Thyroid gland (tissue), 4 donors: ENCODE data around the gene RRAD. TPM values are rescaled to one million over a fixed set of nuclear protein-coding genes. Genes with fewer than 3 reads are reported as not detected.
A peak's percentile ranks its signal among the peaks of the same experiment; 100 is the strongest.

Experiments
- DNase-seq, 2 donors: peaks; one replicate each; pipeline ENCODE4 v3.0.0-alpha.2; 2019
- H3K27ac ChIP-seq, 3 donors: fragments of 200-600 bp; sonication (generic); 1 replicate in 2 of 3; 2 replicates in 1 of 3; pipeline ENCODE4 v1.5.1; 2016 to 2019; ENCODE audit warnings: mild to moderate bottlenecking in 1 of 3, moderate library complexity in 1 of 3
- H3K27me3 ChIP-seq: fragments of 200-600 bp; sonication (generic); one replicate; pipeline ENCODE4 v1.5.1; 2019
- H3K36me3 ChIP-seq, 2 donors: fragments of 200-600 bp; sonication (generic); one replicate each; pipeline ENCODE4 v1.5.1; 2016 to 2019
- H3K4me1 ChIP-seq, 2 donors: fragments of 200-600 bp; sonication (generic); one replicate each; pipeline ENCODE4 v1.5.1; 2017 to 2019
- H3K4me3 ChIP-seq, 3 donors: fragments of 200-600 bp; sonication (generic); replicated peaks in 1 of 3; 1 replicate in 2 of 3; 2 replicates in 1 of 3; pipeline ENCODE4 v1.5.1; 2016; ENCODE audit warnings: mild to moderate bottlenecking in 1 of 3
- H3K9me3 ChIP-seq: fragments of 200-600 bp; sonication (generic); one replicate; pipeline ENCODE4 v1.5.1; 2017
- POLR2A ChIP-seq, 2 donors: fragments of 450-650 bp; IDR thresholded peaks; one replicate each; pipeline ENCODE4 v1.6.1; 2017; ENCODE audit warnings: antibody characterized with exemption in 2 of 2, mild to moderate bottlenecking in 2 of 2, moderate library complexity in 1 of 2
- WGBS, 2 donors: methylation state at CpG; one replicate each; pipeline ENCODE4 v1.1.5; 2017; 5-methylcytosine and 5-hydroxymethylcytosine counted together
- intact Hi-C: fragments of 100-400 bp; cut with DNase I; formaldehyde crosslinking; loops from one replicate; pipeline ENCODE4 v1.15.1; 2023
- total RNA-seq, 4 donors: library from RNA; depleted of rRNA; stranded (reverse); fragments of >200 nt; gene quantifications; one replicate each; pipeline ENCODE4 v1.2.3, GENCODE V29; 2016
- TF ChIP-seq, protein P1 (sequence below), 6 experiments: fragments of 200-600 bp in 3 of 6; fragments of 450-650 bp in 3 of 6; sonication (generic) in 3 of 6; IDR thresholded peaks; one replicate each; pipeline ENCODE4 v1.5.1; 2016 to 2019; ENCODE audit warnings: antibody characterized with exemption in 6 of 6, mild to moderate bottlenecking in 2 of 6, inconsistent platforms in 1 of 6, moderate library complexity in 1 of 6

Gene RRAD
- total RNA-seq, 4 donors from 2014 or later, result 6.1 to 15.6 (median 10.9) TPM

DNA sequence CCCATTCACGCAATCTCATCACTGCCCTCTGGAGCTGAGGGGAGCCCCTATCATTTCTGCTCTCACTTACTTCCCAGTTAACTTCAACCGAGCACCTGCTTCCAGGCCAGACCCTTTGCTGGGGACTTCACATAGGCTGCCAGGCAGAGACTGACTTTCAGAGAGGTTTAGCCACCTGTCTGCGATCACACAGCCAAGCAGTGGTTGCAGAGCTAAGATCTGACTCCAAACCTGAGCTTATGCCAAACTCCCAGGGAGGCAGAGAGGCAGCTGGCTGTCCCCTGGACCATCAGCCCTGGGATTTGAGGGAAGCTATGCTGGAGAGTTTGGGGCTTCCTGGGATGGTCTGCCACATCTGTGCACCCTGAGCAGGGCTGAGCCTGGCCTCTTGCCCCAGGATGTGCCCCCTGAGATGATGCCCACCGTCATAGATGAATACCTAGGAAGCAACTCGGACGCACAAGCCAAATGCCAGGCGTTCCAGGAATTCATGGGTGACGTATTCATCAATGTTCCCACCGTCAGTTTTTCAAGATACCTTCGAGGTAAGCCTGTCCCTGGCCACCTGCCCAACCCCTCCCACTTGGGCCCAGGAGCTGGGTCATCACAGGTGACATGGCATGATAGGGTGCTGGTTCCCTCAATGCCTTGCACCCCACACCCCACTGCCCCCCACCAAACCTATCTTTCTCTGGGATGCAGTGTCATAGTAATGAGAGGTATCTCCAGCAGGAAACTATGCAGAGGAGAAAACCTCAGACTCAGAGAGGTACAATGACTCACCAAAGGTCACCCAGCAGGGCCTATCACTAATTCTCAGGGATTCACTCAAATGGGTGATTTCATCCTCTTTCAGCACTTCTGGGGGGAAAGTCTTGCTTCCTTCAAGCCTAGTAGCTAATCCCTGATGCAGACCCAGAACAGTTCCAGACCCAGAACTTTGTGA, 45.7 kb upstream of the RRAD start:
- intact Hi-C loops, result loop anchor here (10.0 kb wide), 1 partner anchor 214 kb away; the partner anchor contains the start of gene MATCAP1

GRCh38 chr16:66968847-66969246, 43.5 kb upstream of the RRAD start:
- no peaks in the 10 kb centered on the region for H3K9me3 ChIP-seq
- no peaks in the 10 kb centered on the region for H3K27me3 ChIP-seq
- no peaks in the 10 kb centered on the region for H3K36me3 ChIP-seq
- intact Hi-C loops, result no loop called here
- peak in 1 of 2 donors; percentile 16 for DNase-seq
- no peak for TF ChIP-seq POLR2A (IDR thresholded peaks at IDR 0.05)
- TF ChIP-seq, protein P1, sequence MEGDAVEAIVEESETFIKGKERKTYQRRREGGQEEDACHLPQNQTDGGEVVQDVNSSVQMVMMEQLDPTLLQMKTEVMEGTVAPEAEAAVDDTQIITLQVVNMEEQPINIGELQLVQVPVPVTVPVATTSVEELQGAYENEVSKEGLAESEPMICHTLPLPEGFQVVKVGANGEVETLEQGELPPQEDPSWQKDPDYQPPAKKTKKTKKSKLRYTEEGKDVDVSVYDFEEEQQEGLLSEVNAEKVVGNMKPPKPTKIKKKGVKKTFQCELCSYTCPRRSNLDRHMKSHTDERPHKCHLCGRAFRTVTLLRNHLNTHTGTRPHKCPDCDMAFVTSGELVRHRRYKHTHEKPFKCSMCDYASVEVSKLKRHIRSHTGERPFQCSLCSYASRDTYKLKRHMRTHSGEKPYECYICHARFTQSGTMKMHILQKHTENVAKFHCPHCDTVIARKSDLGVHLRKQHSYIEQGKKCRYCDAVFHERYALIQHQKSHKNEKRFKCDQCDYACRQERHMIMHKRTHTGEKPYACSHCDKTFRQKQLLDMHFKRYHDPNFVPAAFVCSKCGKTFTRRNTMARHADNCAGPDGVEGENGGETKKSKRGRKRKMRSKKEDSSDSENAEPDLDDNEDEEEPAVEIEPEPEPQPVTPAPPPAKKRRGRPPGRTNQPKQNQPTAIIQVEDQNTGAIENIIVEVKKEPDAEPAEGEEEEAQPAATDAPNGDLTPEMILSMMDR (IDR thresholded peaks at IDR 0.05), result no peak
- no peaks in the 10 kb centered on the region for H3K4me1 ChIP-seq
- no peak overlapping the region for H3K4me3 ChIP-seq
- 74 to 91% methylated on average over 5 of the region's 5 CpGs for WGBS, 2 donors
- no peak overlapping the region for H3K27ac ChIP-seq

More for the DNA sequence above, 45.7 kb upstream of the RRAD start:
- Histone ChIP-seq H3K4me1 (no peaks in the 10 kb centered on the region), H3K27ac (no peak overlapping the region), H3K36me3 (no peaks in the 10 kb centered on the region), H3K27me3 (no peaks in the 10 kb centered on the region), H3K4me3 (no peak overlapping the region), H3K9me3 (no peaks in the 10 kb centered on the region)
- WGBS, 2 donors, result 80 to 88% methylated on average over 10 of the region's 10 CpGs
- DNase-seq, result no peak
- TF ChIP-seq, protein P1 (IDR thresholded peaks at IDR 0.05), result no peak
- TF ChIP-seq POLR2A (IDR thresholded peaks at IDR 0.05), result no peak

DNA sequence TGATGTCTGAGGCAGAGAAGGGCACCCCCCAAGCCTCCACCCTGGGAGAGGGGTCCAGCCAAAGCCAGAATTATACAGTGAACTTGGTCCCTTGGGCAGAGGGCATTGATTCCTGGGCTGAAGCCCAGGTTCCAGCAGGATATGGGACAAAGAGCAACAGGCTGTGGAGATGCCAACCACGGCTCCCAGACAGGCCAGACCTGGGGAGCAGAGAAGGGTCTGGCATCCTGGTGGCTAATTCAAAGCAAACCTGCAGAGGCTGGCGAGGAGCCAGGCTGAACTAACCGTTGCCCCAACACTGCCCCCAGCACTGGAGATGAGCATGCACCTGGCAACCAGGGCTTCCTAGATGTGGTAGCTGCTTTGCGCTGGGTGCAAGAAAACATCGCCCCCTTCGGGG, 38.7 kb upstream of the RRAD start:
- Histone ChIP-seq H3K4me1 (no peaks in the 10 kb centered on the region), H3K4me3 (no peak overlapping the region), H3K27ac (no peak overlapping the region), H3K27me3 (no peaks in the 10 kb centered on the region), H3K9me3 (no peaks in the 10 kb centered on the region), H3K36me3 (no peaks in the 10 kb centered on the region)
- intact Hi-C loops, result no loop called here
- DNase-seq, result no peak
- 71% methylated on average over 6 of the region's 6 CpGs; no CpG with 5 or more reads in 1 of the 2 donors for WGBS, 2 donors
- TF ChIP-seq, protein P1 (IDR thresholded peaks at IDR 0.05), result no peak
- TF ChIP-seq POLR2A (IDR thresholded peaks at IDR 0.05), result no peak

DNA sequence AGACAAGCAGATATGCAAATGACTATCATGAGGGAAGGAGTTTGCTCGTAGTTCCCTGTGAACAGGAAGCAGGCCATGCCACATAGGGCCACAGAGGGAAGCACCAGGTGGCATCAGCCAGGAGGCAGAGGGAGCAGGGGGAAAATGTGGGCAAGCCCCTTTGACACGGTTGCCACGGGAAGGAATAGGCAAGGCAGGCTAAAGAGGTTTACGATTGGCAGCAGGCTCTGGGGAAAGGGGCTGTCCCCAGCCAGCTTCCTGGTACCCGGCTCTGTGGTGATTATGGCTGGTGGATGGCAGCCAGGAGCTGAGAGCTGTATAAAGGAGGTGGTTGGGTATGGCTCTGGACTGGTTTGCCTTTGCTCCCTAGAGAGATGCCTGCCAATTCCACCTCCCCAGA, 36.6 kb upstream of the RRAD start:
- no peak for DNase-seq
- WGBS, 2 donors, result 56 to 66% methylated on average over 5 of the region's 5 CpGs
- Histone ChIP-seq H3K27me3 (no peaks in the 10 kb centered on the region), H3K4me3 (no peak overlapping the region), H3K27ac (no peak overlapping the region), H3K9me3 (no peaks in the 10 kb centered on the region), H3K4me1 (no peaks in the 10 kb centered on the region), H3K36me3 (no peaks in the 10 kb centered on the region)
- no peak for TF ChIP-seq POLR2A (IDR thresholded peaks at IDR 0.05)
- TF ChIP-seq, protein P1 (IDR thresholded peaks at IDR 0.05), result no peak
- intact Hi-C loops, result no loop called here
